ENCODE results near the gene GALNT10.

- TF ChIP-seq STAG1 (CRISPR knock-in tag; IDR thresholded peaks at IDR 0.05; ENCODE audit: borderline replicate concordance) (no peak), POLR2AphosphoS5 (IDR thresholded peaks at IDR 0.05; ENCODE audit: control insufficient read depth, insufficient read depth, low read depth, low read length) (no peak), CBX2 (IDR thresholded peaks at IDR 0.05; ENCODE audit: insufficient read depth, low read length, poor library complexity, severe bottlenecking) (no peak)
- TF ChIP-seq, protein P1, sequence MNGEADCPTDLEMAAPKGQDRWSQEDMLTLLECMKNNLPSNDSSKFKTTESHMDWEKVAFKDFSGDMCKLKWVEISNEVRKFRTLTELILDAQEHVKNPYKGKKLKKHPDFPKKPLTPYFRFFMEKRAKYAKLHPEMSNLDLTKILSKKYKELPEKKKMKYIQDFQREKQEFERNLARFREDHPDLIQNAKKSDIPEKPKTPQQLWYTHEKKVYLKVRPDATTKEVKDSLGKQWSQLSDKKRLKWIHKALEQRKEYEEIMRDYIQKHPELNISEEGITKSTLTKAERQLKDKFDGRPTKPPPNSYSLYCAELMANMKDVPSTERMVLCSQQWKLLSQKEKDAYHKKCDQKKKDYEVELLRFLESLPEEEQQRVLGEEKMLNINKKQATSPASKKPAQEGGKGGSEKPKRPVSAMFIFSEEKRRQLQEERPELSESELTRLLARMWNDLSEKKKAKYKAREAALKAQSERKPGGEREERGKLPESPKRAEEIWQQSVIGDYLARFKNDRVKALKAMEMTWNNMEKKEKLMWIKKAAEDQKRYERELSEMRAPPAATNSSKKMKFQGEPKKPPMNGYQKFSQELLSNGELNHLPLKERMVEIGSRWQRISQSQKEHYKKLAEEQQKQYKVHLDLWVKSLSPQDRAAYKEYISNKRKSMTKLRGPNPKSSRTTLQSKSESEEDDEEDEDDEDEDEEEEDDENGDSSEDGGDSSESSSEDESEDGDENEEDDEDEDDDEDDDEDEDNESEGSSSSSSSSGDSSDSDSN (IDR thresholded peaks at IDR 0.05; ENCODE audit: borderline replicate concordance in 1 of 2, low read depth in 2 of 2, low read length in 2 of 2): no peak
Observed at GRCh38 chr5:154147666-154148065, 42.9 kb upstream of the GALNT10 start.

Measured in K562 (cell line).